HG03439 (cell line): ENCODE results near the gene BTBD10.

Source experiments
- ATAC-seq: cut with Tn5 transposase; IDR thresholded peaks from one replicate; pipeline ENCODE4 v1.9.1; 2021; ENCODE audit warnings: mild to moderate bottlenecking, moderate library complexity; ENCODE audit not compliant: unreplicated experiment

BTBD10 gene

DNA sequence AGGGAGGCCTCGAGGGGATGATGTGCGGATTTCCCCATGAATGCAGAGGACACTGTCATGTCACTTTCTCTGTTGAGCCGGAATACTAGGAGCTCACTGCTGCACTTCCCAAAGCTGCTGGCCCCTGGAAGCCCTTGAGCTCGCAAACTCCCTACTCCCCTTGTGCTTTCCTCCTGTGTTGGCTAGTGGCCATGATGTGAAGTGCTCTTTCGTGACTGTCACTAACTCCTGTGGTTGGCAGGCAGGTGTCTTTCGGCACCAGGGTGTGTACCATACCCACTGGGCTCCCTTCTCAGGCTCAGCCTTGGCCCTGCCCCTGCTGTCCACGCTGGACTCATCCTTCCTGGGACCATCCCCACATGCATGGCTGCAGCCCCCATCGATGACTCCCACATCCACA lies 86.2 kb downstream of the BTBD10 start:
- no peak for ATAC-seq

DNA sequence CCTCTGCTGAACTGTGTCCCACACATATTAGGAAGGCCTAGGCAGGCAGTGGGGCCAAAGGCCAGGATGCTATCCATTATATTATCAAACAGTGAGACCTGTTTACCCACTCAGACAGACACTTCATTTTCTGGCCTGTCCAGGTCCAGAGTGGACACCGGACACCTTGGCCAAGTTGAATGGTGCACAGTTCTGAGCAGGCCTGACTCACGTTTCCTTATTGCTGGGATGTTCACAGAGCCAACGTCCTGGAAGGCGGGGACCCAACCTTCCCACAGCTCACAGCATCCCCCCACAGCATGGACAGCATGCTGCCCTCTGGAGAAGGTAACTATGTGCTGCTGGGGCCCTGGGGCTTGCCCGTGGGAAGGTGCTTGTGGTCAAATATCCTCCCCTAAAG lies 86.6 kb downstream of the BTBD10 start:
- no peak for ATAC-seq

DNA sequence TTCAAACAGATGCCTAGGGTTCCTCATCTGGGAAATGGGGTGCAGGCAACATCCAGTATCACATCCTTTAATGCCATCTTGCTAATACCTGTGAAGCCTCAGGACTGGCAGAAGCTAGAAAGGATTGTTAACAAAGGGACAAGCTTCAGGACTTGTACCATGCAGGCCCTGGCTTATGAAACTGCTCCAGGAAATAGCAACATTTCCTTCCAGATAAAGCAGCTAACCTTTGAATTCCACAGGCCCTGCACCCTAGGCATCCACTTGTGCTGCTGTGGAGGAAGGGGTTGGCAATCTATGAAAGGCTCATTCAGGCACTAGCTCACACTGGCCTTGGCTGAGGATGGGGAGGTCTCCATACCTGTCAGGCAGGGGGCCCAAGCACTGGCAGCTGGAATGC lies 87.2 kb downstream of the BTBD10 start:
- no peak for ATAC-seq

DNA sequence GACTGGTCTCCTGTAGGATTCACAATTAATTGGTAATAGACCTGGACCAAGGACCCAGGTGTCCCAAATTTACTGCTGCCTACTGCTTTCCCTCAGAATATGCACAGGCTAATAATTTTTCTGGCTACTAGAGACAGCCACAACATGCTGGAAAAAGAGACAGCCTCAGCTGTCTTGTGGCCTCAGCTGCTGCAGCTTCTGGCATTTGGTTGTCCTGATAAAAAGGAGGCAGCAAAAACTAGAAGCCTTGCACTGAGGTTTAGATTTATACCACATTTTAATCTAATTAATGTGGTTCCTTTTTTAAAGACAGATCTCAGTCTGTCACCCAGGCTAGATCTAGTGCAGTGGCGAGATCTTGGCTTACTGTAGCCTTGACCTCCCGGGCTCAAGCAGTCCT lies 89.8 kb downstream of the BTBD10 start:
- ATAC-seq, result no peak

DNA sequence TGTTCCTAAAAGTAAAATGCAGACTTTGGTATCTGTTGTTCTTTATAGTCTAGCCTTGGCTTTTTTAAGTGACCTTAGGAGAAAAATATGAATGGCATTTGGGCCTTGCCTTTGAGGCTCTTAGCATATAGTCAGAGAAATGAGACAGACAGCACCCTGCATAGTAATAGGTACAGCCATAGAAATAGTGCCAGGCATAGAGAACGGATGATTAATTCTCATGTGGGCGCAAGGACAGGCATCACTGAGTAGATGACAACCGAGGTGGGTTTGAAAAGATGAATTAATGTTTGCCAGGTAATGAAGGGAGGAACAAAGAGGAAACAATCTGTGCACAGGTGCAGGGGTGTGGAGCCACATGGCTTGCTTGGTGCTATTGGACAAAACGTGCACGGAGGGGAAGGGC lies 95.0 kb downstream of the BTBD10 start:
- no peak for ATAC-seq

DNA sequence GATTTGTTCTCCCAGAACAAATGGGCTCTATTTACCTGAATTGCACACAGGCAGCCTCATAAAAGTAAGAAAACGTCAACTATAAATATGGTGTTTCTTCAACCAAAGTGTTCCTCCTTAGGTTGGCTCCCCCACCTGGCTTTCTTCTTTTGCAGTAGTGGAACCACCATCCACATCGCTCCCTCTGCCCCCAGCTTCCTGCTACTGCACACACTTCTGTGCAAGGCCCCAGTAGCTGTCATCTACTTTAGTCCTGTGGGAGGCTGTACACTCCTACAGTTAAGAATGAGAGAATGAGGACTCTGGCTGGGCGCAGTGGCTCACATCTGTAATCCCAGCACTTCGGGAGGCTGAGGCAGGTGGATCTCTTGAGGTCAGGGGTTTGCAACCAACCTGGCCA lies 95.9 kb downstream of the BTBD10 start:
- no peak for ATAC-seq

DNA sequence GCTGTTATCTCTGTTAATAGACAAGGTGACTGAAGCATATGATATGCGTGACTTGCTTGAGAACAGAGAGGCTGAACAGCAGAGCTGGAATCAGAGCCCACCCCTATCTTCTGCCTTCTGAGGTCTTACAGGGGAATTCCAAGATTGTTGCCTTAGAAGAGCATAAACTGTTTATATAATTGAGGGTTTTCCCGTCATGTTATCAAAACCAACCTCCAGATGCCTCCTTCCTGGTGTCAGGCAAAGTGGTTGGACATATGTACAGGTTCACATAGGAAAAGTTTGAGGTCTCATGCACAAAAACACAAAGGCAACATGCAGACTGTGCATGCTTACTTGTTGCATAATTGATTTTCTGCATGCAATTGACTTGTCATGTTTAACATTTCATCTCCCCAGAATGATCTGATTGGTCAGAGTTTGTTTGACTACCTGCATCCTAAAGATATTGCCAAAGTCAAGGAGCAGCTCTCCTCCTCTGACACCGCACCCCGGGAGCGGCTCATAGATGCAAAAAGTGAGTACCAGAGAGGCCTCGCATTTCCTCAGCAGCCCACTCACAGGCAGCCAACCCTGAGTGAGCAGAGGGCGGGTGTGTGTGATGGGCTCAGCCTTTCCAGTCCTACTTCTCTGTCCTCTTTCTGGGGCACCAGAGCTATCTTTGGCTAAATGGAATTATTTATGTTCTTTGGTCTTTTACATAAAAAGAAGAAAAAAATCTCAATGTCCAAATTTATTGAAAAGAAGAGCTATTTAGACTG lies 96.6 kb downstream of the BTBD10 start:
- ATAC-seq, result no peak

DNA sequence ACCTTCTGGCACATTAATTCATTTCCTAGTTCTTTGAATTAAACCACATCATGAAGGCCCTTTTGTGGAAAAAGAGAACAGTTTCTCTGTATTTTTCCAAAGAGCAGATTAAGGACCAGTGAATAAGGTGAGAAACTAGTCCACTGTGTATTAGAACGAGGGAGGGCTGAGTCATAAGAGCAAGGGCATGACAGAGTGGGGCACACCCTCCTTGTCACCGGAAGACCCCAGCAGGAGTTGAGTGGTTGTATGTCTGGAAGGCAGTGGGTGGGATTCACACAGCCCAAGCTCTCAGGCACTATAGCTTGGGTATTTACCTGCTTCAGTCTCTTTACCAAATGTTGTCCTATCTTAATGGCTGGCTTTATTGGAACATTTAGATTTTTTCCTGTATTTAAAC lies 98.6 kb downstream of the BTBD10 start:
- no peak for ATAC-seq

DNA sequence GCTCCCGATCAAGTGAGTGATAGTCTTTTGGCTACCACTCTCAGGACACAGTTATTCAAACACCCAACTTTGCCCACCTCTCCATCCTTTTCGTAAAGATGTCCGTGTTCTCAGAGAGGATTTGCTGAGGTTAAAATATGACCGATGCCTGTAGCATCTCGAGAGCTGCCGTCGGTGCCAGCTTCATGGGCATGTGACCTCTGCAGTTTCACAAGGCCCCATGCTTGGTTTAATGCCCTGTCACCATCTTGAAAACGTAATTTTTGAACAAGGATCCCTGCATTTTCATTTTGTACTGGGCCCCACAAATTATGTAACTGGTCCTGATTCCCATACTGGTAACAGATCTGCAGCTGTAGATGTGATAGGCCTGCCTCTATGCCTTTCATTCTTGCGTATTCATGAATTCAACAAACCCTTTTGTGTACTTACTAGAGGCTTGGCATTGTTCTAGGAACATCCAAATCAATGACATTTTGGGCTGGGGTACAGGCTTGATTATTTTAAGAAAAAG lies 100.4 kb downstream of the BTBD10 start:
- ATAC-seq, result no peak

DNA sequence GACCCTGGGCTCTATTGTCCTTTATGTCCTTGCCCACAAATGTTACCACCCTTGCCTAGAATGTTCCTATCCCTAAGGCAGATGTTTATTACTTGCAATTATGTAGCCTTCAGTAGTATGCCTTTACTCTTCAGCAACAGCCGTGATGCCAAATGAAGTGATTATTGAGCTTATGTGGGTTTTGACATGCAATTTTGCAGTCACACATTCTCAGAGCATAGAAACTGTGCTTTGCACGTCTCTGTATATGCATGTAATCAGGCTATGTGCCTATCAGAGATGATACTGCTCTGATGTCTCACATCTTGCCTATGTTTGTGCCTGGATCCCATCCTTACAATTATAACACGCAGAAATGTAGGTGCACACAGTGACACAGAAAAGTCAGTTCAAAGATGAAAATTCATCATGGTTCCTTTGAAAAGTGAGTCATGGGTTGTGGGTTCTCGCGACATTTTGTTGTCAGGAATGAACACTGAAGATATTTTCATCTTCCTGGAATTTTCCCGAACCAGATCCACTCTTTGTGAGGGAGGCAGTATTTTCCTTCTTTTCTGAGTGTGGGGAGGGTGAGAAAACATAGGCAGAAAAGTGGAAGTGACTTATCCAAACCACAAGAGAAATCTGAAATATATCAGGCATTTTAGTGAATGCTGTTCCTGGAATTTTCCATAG lies 104.3 kb downstream of the BTBD10 start:
- ATAC-seq, result no peak

DNA sequence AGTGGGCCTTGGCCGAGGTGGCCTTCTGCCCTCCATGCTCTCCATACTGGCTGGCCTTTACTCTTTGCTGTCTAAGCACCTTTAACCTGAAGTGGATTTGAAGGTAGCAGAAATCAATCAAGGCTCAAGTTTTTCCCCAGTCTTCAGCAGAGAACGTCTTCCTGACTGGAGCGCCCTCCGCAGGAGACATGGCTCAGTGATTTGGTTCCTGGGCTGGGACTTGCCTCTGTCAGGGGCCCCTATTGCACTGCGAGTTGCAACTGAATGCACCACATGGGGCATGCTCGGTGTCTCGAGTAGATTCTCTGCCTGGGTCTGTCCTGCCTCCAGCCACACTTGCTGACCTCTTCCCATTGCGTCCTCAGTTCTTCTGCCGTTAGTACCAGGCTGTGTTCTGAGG lies 105.8 kb downstream of the BTBD10 start:
- ATAC-seq, result no peak

DNA sequence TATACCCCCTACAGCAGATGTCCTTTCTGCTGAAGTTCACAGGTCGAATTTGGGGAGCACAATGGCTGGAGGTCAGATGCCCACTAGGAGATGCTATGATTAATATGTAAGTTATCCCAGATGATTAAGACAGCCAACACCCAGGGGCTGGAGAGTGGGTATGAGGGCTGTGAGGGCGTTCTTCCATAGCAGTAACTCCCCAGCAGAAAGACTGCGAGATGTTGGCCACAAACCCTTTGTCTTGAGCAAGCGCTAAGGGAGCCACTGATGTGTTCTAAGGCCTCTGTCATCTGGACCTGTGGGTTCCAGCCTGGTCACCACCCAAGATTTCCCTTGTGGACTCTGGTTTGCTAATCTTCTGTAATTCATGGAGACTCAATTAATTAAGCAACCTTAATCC lies 107.8 kb downstream of the BTBD10 start:
- no peak for ATAC-seq

DNA sequence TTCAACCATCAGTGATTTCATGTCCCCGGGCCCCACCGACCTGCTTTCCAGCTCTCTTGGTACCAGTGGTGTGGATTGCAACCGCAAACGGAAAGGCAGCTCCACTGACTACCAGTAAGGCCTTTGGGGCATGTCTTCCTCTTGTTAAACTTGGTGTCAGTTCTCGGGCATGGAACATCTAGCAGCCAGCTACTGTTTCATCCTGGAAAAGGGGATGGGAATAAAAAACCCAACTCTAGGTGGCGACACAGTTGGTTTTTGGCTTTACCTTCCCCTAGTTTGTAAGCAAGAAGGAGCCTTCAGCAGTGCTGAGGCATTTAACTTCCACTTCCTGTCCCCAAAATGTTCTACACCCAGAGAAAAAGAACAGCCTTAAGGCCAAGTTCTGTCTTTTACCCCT lies 108.7 kb downstream of the BTBD10 start:
- ATAC-seq, result no peak

DNA sequence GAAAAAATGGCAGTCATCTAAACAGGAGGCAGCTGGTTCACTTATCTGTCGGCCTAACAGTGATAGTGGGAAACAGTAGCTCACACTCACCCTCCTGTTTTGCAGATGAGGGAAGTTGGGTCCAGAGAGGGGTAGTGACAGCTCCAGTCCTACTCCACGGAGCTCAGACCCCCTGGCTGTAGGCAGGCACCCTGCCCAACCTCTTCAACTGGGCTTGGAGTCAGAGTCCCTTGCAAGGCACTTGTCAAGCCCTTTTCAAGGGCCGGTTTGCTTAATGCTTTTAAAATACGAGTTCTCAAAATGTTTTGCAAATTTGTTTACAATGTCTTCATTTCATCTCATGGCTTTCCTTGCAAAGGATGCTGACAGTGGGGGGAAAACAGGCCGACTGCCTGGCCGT lies 110.3 kb downstream of the BTBD10 start:
- ATAC-seq, result no peak

DNA sequence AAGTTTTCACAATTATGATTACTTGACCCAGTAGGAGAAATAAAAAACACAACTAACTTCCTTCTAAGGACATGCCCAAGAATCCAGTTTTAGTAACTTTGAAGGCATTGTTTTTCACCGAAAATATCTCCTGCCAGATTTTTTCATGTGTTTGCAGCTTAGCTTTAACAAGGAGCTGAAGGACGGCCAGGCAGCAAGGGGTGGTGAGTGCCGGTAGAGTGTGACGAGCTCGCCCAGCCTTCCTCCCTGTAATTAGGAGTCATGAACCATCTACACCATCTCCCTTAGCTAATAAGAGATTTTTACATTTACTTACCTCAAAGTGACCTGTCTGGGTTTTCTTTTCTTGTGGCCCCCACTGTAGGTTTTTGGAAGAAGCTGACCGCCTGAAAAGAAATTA lies 113.4 kb downstream of the BTBD10 start:
- no peak for ATAC-seq

DNA sequence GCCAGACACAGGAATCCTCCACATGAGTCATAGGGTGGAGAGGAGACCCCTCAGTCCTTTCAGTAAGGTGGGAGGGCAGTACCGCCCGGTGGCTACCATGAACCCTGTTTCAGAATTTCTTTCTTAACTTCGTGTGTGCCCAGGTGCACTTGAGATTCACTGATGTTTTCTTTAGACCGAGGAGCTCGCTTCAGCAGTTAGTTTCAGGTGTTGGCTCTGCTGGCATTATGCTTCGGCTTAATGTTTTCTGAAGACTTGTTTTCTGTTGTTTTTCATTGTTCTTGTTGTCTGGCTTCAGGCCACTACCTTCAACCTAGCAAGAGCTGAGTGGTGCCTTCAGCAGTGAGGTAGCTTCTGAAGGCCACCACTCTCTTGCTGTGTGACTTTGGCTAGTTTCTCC lies 114.0 kb downstream of the BTBD10 start:
- ATAC-seq, result no peak

DNA sequence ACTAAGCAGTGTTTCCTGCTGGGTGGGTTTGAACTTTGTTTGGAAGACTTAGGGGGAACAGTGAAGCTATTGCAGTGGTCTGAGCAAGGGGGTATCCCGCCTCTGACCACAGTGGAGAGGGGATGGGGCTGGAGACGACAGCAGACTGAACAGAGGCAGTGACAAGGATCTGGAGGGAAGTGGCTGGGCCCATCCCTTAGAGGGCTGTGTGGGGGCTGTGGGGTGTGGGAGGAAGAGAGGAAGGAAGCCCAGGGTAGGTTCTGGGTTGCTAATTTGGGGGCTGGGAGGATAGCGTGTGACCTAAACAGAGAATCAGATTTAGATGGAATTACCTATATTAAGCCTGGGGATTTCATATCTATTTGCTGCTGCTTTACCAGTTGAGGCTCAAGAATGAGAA lies 114.7 kb downstream of the BTBD10 start:
- no peak for ATAC-seq

DNA sequence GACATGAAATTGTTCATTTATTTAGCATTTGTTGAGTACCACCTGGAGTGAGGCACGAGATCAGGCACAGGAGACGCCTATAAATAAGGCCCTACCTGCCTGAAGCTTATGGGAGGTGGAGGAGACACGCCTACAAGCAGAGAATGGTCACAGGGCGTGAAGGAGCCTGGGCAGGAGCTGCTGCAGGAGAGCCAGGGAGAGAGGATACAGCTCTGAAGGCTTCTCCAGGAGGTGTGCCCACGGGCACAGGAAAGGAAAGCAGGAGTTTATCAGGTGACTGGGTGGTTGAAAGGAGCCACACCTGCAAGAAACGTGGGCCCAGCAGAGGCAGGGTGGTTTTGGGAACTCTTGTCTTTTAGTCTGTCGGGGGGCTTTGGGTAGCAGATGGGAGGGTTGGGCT lies 115.1 kb downstream of the BTBD10 start:
- ATAC-seq, result no peak

DNA sequence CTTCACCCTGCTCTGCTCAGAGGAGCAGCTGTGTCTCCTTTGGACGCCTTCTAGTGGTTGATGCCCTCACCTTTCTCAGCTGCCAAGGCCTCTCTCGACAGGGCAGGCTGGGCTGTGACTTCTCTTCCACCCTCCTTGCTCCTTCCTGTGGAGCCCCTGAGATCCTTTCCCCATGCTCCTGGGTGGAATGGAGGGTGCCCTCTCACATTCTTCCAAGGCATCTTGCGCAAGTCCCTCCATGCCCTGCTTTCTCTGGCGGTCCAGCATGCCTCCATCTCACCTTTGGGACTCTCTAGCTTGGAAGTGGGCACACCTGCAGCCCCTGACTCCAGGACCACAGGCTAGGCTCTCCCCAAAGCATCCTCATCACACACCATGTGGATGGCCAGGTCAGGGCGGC lies 116.6 kb downstream of the BTBD10 start:
- ATAC-seq, result no peak

DNA sequence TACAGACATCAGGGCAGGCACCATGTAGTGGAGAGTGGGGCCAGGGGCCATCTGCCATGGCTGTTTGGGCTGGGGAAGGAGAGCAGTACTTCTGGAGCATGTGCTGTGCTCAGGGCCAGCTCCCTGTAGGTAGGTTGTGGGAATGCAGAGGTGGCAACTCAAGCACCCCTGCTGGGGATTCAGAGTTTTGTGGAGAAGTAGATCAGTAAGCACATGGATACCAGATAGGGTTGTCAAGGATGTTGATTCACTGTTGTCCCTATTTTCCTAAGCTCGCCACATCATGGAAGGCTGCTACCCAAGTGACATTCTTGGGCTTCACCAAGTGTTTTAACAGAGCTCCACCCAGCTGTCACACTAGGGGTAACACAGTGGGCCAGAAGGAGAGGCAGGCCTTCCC lies 118.2 kb downstream of the BTBD10 start:
- ATAC-seq, result no peak

DNA sequence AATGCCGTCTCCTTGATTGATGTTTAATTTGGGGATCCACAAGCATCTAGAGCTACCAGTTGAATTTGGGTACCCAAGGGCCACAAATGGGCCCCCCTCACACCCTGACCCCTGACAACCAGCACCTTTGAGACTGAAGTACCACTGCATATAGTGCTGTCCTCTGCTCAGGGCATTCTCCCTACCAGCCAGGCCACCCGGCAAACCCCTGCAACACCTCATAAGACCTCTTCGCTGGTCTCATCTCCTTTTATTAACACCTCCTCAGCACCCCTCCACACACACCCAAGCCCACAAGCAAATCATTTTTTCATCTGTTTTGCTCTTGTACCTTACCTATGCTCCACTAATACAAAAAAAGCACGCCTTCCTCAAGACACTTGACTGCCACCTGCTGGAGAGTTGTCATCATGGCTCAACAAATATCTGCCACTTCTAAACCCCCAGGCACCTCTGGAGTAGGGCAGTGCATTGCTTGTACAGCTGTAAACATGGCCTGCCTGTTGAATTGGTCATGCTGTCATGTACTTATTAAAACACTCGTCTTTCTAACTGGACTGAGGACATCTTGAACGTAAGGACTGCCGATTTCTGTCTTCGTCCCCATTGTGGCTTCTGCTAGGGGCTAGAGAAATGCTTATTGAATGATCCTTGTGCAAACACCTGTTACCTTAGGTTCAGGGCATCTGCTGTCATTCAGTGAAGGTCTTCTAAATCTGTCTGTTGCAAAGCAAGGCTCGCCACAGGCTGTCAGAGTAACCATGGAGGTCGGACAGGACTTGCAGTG lies 118.9 kb downstream of the BTBD10 start:
- peak; percentile 55 for ATAC-seq

DNA sequence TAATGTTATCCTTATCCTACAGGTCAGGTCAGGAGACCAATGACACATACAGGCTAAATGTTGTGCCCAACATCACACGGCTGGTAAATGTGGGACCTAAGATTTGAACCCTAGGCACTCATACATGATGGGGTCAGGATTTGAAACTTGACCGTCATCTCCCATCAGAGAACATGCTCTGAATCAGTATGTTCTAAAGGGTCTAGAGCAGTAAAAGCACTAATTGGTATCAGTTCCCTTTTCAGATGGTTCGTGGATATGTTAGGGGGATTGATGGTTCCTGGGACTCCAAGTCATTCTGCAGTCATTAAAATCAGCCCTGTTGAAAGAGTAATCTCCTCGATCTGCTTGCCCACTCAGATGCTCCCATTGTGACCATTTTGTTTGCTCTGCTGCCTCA lies 120.0 kb downstream of the BTBD10 start:
- no peak for ATAC-seq
